Right ventricle myocardium inferior (tissue), 1 donor: ENCODE measurements around the gene CCDC175. TPM values are rescaled to one million over a fixed set of nuclear protein-coding genes. Genes with fewer than 3 reads are reported as not detected.
A peak's percentile ranks its signal among the peaks of the same experiment; 100 is the strongest.

Experiments
- ATAC-seq: fragments of 200-7000 bp; cut with Tn5 transposase; one replicate; pipeline ENCODE4 v1.9.1; 2020; ENCODE audit warnings: mild to moderate bottlenecking, moderate library complexity
- DNase-seq: peaks from one replicate; pipeline ENCODE4 v3.0.0; 2021; ENCODE audit errors: missing footprints
- intact Hi-C: fragments of 100-400 bp; cut with DNase I; formaldehyde crosslinking; loops from one replicate; pipeline ENCODE4 v1.11.0; 2022
- long read RNA-seq: library from polyadenylated mRNA; unstranded; transcript quantifications from one replicate; pipeline ENCODE4 v2.0.0, GENCODE V29; 2021
- total RNA-seq: library from RNA; stranded (reverse); fragmentation: NEBNext Ultra II Directional; extraction: Animal tissue kit (Norgen Biotek cat#: 25700); gene quantifications from one replicate; pipeline ENCODE4 v1.2.1, GENCODE V29; 2021
- donor health status: DM: no; HTN: yes; CAD: no; lungs with severe emphysema.

The CCDC175 gene
- total RNA-seq: not detected
- long read RNA-seq: 0 reads

GRCh38 chr14:59576332-59577294 lies at the start of gene CCDC175:
TSS of gene CCDC175 (minus strand) at chr14:59576812. CDS start at chr14:59576775, 37 bp downstream.
- DNase-seq (peak; percentile 93), ATAC-seq (peak; percentile 81)
- intact Hi-C loops: loop anchor here (10.0 kb wide), 1 partner anchor 452 kb away; no protein-coding TSS in a partner anchor

GRCh38 chr14:59622631-59623030 lies 46.0 kb upstream of the CCDC175 start:
- no peak for DNase-seq
- intact Hi-C loops: no loop called here
- ATAC-seq: no peak

- intact Hi-C loops: no loop called here
- ATAC-seq (no peak), DNase-seq (no peak)
Measured at GRCh38 chr14:59619061-59619460, 42.4 kb upstream of the CCDC175 start.

GRCh38 chr14:59601056-59601455 lies 24.4 kb upstream of the CCDC175 start:
- ATAC-seq (no peak), DNase-seq (no peak)
- intact Hi-C loops: no loop called here

GRCh38 chr14:59600211-59600945 lies 23.8 kb upstream of the CCDC175 start:
- intact Hi-C loops: no loop called here
- no peak for ATAC-seq
- no peak for DNase-seq

- intact Hi-C loops: no loop called here
- ATAC-seq: no peak
- DNase-seq: no peak
Measured at GRCh38 chr14:59595071-59595470, 18.5 kb upstream of the CCDC175 start.

GRCh38 chr14:59591641-59592370 lies 15.2 kb upstream of the CCDC175 start:
- intact Hi-C loops: no loop called here

GRCh38 chr14:59588101-59588500 lies 11.5 kb upstream of the CCDC175 start:
- no peak for ATAC-seq
- intact Hi-C loops: no loop called here
- DNase-seq: no peak

More at GRCh38 chr14:59591641-59592370, 15.2 kb upstream of the CCDC175 start:
- no peak for DNase-seq
- no peak for ATAC-seq

GRCh38 chr14:59585891-59586554 lies 9.4 kb upstream of the CCDC175 start:
- DNase-seq (no peak), ATAC-seq (no peak)
- intact Hi-C loops: no loop called here

- ATAC-seq: peak; percentile 39
- DNase-seq: no peak
- intact Hi-C loops: no loop called here
Measured at GRCh38 chr14:59583755-59584154, 7.1 kb upstream of the CCDC175 start.

GRCh38 chr14:59582845-59583509 lies 6.4 kb upstream of the CCDC175 start:
- ATAC-seq (no peak), DNase-seq (peak; percentile 54)
- intact Hi-C loops: no loop called here

GRCh38 chr14:59582161-59582560 lies 5.5 kb upstream of the CCDC175 start:
- ATAC-seq (no peak), DNase-seq (no peak)
- intact Hi-C loops: no loop called here

GRCh38 chr14:59580911-59581310 lies 4.3 kb upstream of the CCDC175 start:
- no peak for ATAC-seq
- intact Hi-C loops: no loop called here
- no peak for DNase-seq

GRCh38 chr14:59570122-59570521 lies 6.5 kb downstream of the CCDC175 start:
- intact Hi-C loops: loop anchor here (10.0 kb wide), 1 partner anchor 445 kb away; no protein-coding TSS in a partner anchor
- no peak for DNase-seq
- ATAC-seq: no peak

GRCh38 chr14:59566725-59567124 lies 9.9 kb downstream of the CCDC175 start:
- ATAC-seq (no peak), DNase-seq (no peak)
- intact Hi-C loops: no loop called here

- no peak for ATAC-seq
Measured at GRCh38 chr14:59566296-59566695, 10.3 kb downstream of the CCDC175 start.

GRCh38 chr14:59565087-59565486 lies 11.5 kb downstream of the CCDC175 start:
- intact Hi-C loops: no loop called here

More at GRCh38 chr14:59566296-59566695, 10.3 kb downstream of the CCDC175 start:
- intact Hi-C loops: no loop called here
- no peak for DNase-seq

GRCh38 chr14:59564366-59564765 lies 12.2 kb downstream of the CCDC175 start:
- ATAC-seq (no peak), DNase-seq (no peak)
- intact Hi-C loops: no loop called here

More at GRCh38 chr14:59565087-59565486, 11.5 kb downstream of the CCDC175 start:
- no peak for DNase-seq
- ATAC-seq: no peak
